ENCODE measurements around the gene MYT1. TPM values are rescaled to one million over a fixed set of nuclear protein-coding genes. Genes with fewer than 3 reads are reported as not detected.

MYT1 gene
- total and polyA plus RNA-seq, 9 of the 15 experiments (the other 6 are each of a cell fraction or from before 2014, with no cell fraction given), result 0.02 to 0.12 (median 0.06) TPM; not detected in 4

DNA sequence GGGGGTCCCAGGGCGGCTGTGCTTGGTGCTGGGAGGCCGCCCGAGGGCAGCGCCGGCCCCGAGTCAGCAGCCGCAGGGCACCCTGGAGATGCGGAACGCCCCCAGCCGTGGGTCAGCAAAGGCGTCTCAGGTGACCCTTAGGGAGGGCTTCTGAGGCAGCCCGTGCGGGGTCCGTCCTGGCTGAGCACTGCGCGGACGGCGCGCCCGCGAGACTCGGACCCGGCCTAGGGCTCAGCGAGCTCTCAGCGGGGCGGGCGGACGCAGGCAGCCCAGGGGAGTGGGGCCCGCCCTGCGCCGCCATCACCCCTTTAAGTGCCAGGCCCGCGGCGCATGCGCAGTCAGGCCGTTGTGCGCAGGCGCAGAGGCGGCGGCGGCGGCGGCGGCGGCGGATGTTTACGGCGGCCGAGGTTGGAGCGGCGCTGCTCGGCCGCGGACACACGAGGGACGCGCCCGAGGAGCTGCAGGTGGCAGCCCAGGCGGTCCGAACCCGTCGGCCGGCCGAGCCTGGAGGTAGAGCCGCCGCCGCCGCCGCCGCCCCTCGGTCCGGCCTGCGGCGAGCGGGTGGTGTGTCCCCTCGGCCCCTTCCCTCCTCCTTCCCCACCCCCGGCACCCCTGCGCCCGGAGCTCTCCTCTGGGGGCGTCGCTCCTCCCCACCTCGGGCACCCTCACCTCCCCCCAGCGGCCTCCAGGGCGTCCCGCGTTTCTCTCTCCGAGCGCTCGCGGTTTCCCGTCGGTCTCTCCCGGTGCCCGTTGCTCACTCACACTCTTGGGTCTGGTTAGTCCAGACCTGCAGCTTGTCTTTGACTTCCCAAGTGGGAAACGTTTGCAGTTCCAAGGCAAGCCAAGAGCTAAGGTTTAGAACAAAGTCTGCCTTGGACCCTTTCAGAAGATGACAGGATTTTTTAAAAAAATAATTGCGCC lies 91.4 kb downstream of the MYT1 start, which contains the start of gene PCMTD2 (continued):
- TF ChIP-seq, protein P1, sequence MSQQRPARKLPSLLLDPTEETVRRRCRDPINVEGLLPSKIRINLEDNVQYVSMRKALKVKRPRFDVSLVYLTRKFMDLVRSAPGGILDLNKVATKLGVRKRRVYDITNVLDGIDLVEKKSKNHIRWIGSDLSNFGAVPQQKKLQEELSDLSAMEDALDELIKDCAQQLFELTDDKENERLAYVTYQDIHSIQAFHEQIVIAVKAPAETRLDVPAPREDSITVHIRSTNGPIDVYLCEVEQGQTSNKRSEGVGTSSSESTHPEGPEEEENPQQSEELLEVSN (IDR thresholded peaks at IDR 0.05; ENCODE audit: borderline replicate concordance in 1 of 2, extremely low read depth in 1 of 2, insufficient read depth in 1 of 2, insufficient read length in 1 of 2, low read depth in 1 of 2, low read length in 1 of 2, poor library complexity in 1 of 2, severe bottlenecking in 1 of 2), result peak; percentile 92 to 98
- TF ChIP-seq CCAR2 (IDR thresholded peaks at IDR 0.05; ENCODE audit: low read depth, low read length), result no peak
- no peak for TF ChIP-seq DACH1 (IDR thresholded peaks at IDR 0.05; ENCODE audit: partially characterized antibody)
- TF ChIP-seq POLR2H (tag; IDR thresholded peaks at IDR 0.05; ENCODE audit: low read depth), result peak; percentile 43; the same call in 1 of the 2 replicates
- TF ChIP-seq DIDO1 (tag; IDR thresholded peaks at IDR 0.05; ENCODE audit: low read depth), result no peak
- no peak for TF ChIP-seq NR4A1 (CRISPR knock-in tag; IDR thresholded peaks at IDR 0.05)
- no peak for TF ChIP-seq NR4A1 (tag; IDR thresholded peaks at IDR 0.05)
- no peak for TF ChIP-seq ZSCAN29 (IDR thresholded peaks at IDR 0.05)
- TF ChIP-seq ARID4B (CRISPR knock-in tag; IDR thresholded peaks at IDR 0.05), result peak; percentile 32
- no peak for TF ChIP-seq PRPF4 (IDR thresholded peaks at IDR 0.05; ENCODE audit: insufficient read depth, low read depth, low read length, poor library complexity, severe bottlenecking)
- TF ChIP-seq GTF2E2 (tag; IDR thresholded peaks at IDR 0.05), result no peak
- peak; percentile 29 for TF ChIP-seq SAP30 (IDR thresholded peaks at IDR 0.05; ENCODE audit: borderline replicate concordance, insufficient read depth, low read depth, low read length, poor library complexity, severe bottlenecking)
- 0 out of 2 replicates have a peak, but pooled peaks have one; percentile 43 for TF ChIP-seq ZNF282 (CRISPR knock-in tag; IDR thresholded peaks at IDR 0.05)
- peak; percentile 75 for TF ChIP-seq NR2C2 (CRISPR knock-in tag; IDR thresholded peaks at IDR 0.05)
- no peak for TF ChIP-seq NR2C2 (tag; IDR thresholded peaks at IDR 0.05)
- peak; percentile 73 for TF ChIP-seq ATF7 (IDR thresholded peaks at IDR 0.05)
- TF ChIP-seq NFE2L1 (tag; IDR thresholded peaks at IDR 0.05; ENCODE audit: borderline replicate concordance, low read depth), result no peak
- TF ChIP-seq SIN3A (IDR thresholded peaks at IDR 0.05; ENCODE audit: borderline replicate concordance in 2 of 2, control insufficient read depth in 1 of 2, low read depth in 2 of 2, low read length in 2 of 2), result peak in 1 of 2 experiments; percentile 20; a peak in 1 of 4 replicates
